HCT116 (cell line): ENCODE results near the gene CDK11B.
"Not testable (repeated sequence)": the region's sequence is repeated elsewhere in the genome, so short reads cannot be mapped to it uniquely, and the experiment has no call there.

Experiments
- EGR1 ChIP-seq: IDR thresholded peaks from 2 replicates; pipeline ENCODE4 v1.6.1; 2012; ENCODE audit warnings: low read depth
- EZH2 ChIP-seq: fragments of 200-600 bp; sonication (generic); IDR thresholded peaks from 2 replicates; pipeline ENCODE4 v1.6.1; 2017; ENCODE audit warnings: antibody characterized with exemption, mixed run types
- POLR2A ChIP-seq: IDR thresholded peaks from 2 replicates; pipeline ENCODE4 v1.7.0; 2011; ENCODE audit warnings: borderline replicate concordance; ENCODE audit not compliant: insufficient read depth, insufficient read length; ENCODE audit errors: extremely low read depth
- POLR2AphosphoS5 ChIP-seq: IDR thresholded peaks from 2 replicates; pipeline ENCODE4 v1.6.1; 2011; ENCODE audit warnings: mild to moderate bottlenecking, low read depth, low read length, moderate library complexity
- TF ChIP-seq, protein P1 (sequence below): IDR thresholded peaks from 2 replicates; pipeline ENCODE4 v1.6.1; 2012
- TF ChIP-seq, protein P2 (sequence below), 3 experiments: fragments of 200-600 bp in 1 of 3; sonication (generic) in 1 of 3; IDR thresholded peaks in 2 of 3; conservative IDR thresholded peaks in 1 of 3; 2 replicates each; pipeline ENCODE4 v1.5.1; 2012 to 2017; ENCODE audit warnings: low read depth in 2 of 3, low read length in 2 of 3, antibody characterized with exemption in 1 of 3, borderline replicate concordance in 1 of 3, control low read depth in 1 of 3, mild to moderate bottlenecking in 1 of 3, mixed read lengths in 1 of 3, mixed run types in 1 of 3, moderate library complexity in 1 of 3; ENCODE audit not compliant: insufficient read depth in 1 of 3

DNA sequence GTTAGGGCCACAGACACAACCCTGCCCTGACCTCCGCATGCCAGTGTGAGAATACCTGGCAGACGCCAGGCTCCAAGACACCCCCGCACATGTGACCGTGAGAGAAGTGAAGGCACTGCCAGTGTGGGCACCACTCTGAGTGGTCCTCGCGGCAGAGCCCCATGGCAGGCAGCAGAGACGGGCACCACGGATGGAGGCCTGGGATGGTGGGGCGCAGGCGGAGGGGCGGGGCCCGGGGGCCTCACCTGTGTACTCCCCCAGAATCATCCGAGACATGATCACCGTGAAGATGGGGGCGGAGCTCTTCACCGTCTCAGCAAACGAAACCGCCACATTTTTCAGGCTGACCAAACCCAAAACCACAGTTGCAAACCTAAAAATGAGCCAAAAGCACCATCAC, 16.4 kb upstream of the CDK11B start:
- TF ChIP-seq, protein P1, sequence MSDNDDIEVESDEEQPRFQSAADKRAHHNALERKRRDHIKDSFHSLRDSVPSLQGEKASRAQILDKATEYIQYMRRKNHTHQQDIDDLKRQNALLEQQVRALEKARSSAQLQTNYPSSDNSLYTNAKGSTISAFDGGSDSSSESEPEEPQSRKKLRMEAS: not testable (repeated sequence)
- TF ChIP-seq, protein P2, sequence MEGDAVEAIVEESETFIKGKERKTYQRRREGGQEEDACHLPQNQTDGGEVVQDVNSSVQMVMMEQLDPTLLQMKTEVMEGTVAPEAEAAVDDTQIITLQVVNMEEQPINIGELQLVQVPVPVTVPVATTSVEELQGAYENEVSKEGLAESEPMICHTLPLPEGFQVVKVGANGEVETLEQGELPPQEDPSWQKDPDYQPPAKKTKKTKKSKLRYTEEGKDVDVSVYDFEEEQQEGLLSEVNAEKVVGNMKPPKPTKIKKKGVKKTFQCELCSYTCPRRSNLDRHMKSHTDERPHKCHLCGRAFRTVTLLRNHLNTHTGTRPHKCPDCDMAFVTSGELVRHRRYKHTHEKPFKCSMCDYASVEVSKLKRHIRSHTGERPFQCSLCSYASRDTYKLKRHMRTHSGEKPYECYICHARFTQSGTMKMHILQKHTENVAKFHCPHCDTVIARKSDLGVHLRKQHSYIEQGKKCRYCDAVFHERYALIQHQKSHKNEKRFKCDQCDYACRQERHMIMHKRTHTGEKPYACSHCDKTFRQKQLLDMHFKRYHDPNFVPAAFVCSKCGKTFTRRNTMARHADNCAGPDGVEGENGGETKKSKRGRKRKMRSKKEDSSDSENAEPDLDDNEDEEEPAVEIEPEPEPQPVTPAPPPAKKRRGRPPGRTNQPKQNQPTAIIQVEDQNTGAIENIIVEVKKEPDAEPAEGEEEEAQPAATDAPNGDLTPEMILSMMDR (IDR thresholded peaks at IDR 0.05 in 2 of 3, conservative IDR thresholded peaks at IDR 0.05 in 1 of 3; ENCODE audit: borderline replicate concordance in 1 of 3, insufficient read depth in 1 of 3, low read depth in 2 of 3, low read length in 2 of 3): not testable (repeated sequence)
- TF ChIP-seq POLR2A, POLR2AphosphoS5, EZH2, EGR1: not testable (repeated sequence)
